Upper lobe of right lung (tissue), 1 donor: ENCODE data around the gene CDC34. TPM values are rescaled to one million over a fixed set of nuclear protein-coding genes. Genes with fewer than 3 reads are reported as not detected.

ENCODE experiments used
- ATAC-seq: fragments of 200-7000 bp; cut with Tn5 transposase; one replicate; pipeline ENCODE4 v1.9.1; 2020; ENCODE audit warnings: mild to moderate bottlenecking, moderate library complexity
- DNase-seq: peaks from one replicate; pipeline ENCODE4 v3.0.0-alpha.2; 2020
- H3K27ac ChIP-seq: fragments of 200-600 bp; one replicate; pipeline ENCODE4 v1.8.0; 2022
- H3K27me3 ChIP-seq: fragments of 200-600 bp; one replicate; pipeline ENCODE4 v1.8.0; 2022; ENCODE audit warnings: mild to moderate bottlenecking
- H3K36me3 ChIP-seq: fragments of 200-600 bp; one replicate; pipeline ENCODE4 v1.8.0; 2022
- H3K4me1 ChIP-seq: fragments of 200-600 bp; one replicate; pipeline ENCODE4 v1.8.0; 2022
- H3K4me3 ChIP-seq: fragments of 200-600 bp; one replicate; pipeline ENCODE4 v1.8.0; 2022; ENCODE audit warnings: mild to moderate bottlenecking
- H3K9me3 ChIP-seq: fragments of 200-600 bp; one replicate; pipeline ENCODE4 v1.8.0; 2022
- CTCF ChIP-seq: fragments of 200-600 bp; IDR thresholded peaks from one replicate; pipeline ENCODE4 v1.8.0; 2022; ENCODE audit warnings: antibody characterized with exemption
- intact Hi-C: fragments of 100-400 bp; cut with DNase I; formaldehyde crosslinking; loops from one replicate; pipeline ENCODE4 v1.11.0; 2022
- total RNA-seq: library from RNA; stranded (reverse); fragmentation: NEBNext Ultra II Directional; extraction: Animal tissue kit (Norgen Biotek cat#: 25700); gene quantifications from one replicate; pipeline ENCODE4 v1.2.1, GENCODE V29; 2021
- donor health status: DM: no; HTN: yes; CAD: no; lungs with severe emphysema.

CDC34 gene
- total RNA-seq, 1 donor from 2014 or later = 40.9 TPM

GRCh38 chr19:541699-542098 is 10.1 kb downstream of the CDC34 start:
- intact Hi-C loops = no loop called here
- H3K36me3 ChIP-seq = peaks cover 42% of the 10 kb centered on the region
- no peaks in the 10 kb centered on the region for H3K27me3 ChIP-seq
- ATAC-seq (no peak), DNase-seq (no peak)
- no peak for TF ChIP-seq CTCF
- no peak overlapping the region for H3K4me3 ChIP-seq
- H3K9me3 ChIP-seq = no peaks in the 10 kb centered on the region
- H3K4me1 ChIP-seq = no peaks in the 10 kb centered on the region
- no peak overlapping the region for H3K27ac ChIP-seq

GRCh38 chr19:542173-542866 is 10.8 kb downstream of the CDC34 start:
- no peak overlapping the region for H3K27ac ChIP-seq
- intact Hi-C loops = no loop called here
- no peak overlapping the region for H3K4me3 ChIP-seq
- no peak for DNase-seq
- TF ChIP-seq CTCF = no peak
- H3K27me3 ChIP-seq = no peaks in the 10 kb centered on the region
- H3K36me3 ChIP-seq = peaks cover 36% of the 10 kb centered on the region
- ATAC-seq = no peak
- H3K4me1 ChIP-seq = no peaks in the 10 kb centered on the region
- no peaks in the 10 kb centered on the region for H3K9me3 ChIP-seq

GRCh38 chr19:543910-544608 is 12.5 kb downstream of the CDC34 start, which contains the start of gene GZMM:
Gene GZMM (plus strand): TSS chr19:544053. CDS start chr19:544072, 19 bp downstream.
- Histone ChIP-seq H3K9me3 (no peaks in the 10 kb centered on the region), H3K36me3 (peaks cover 21% of the 10 kb centered on the region), H3K4me1 (no peaks in the 10 kb centered on the region), H3K27ac (peak within 1 kb of the TSS; percentile 11), H3K27me3 (no peaks in the 10 kb centered on the region), H3K4me3 (no peak within 1 kb of the TSS)
- ATAC-seq = peak; percentile 61
- intact Hi-C loops = no loop called here
- DNase-seq = no peak
- no peak for TF ChIP-seq CTCF

GRCh38 chr19:547117-547516 is 15.6 kb downstream of the CDC34 start:
- H3K36me3 ChIP-seq = peaks cover 5% of the 10 kb centered on the region
- ATAC-seq = no peak
- H3K9me3 ChIP-seq = no peaks in the 10 kb centered on the region
- H3K27ac ChIP-seq = no peak overlapping the region
- no peaks in the 10 kb centered on the region for H3K4me1 ChIP-seq
- DNase-seq = no peak
- intact Hi-C loops = no loop called here
- no peak overlapping the region for H3K4me3 ChIP-seq
- no peaks in the 10 kb centered on the region for H3K27me3 ChIP-seq
- no peak for TF ChIP-seq CTCF

GRCh38 chr19:547836-548720 is 16.5 kb downstream of the CDC34 start:
- no peaks in the 10 kb centered on the region for H3K27me3 ChIP-seq
- intact Hi-C loops = no loop called here
- H3K9me3 ChIP-seq = no peaks in the 10 kb centered on the region
- H3K4me3 ChIP-seq = no peak overlapping the region
- DNase-seq = no peak
- no peak for TF ChIP-seq CTCF
- no peaks in the 10 kb centered on the region for H3K4me1 ChIP-seq
- ATAC-seq = no peak
- H3K36me3 ChIP-seq = no peaks in the 10 kb centered on the region
- no peak overlapping the region for H3K27ac ChIP-seq
